ENCODE results near the gene TUSC2. TPM values are rescaled to one million over a fixed set of nuclear protein-coding genes. Genes with fewer than 3 reads are reported as not detected.

Gene TUSC2
- total and polyA plus RNA-seq, 2 of the 13 experiments (the other 11 are each of a cell fraction or from before 2014, with no cell fraction given) = 36.7 to 39.1 TPM

GRCh38 chr3:50321336-50322114 is 6.5 kb downstream of the TUSC2 start (continued):
- TF ChIP-seq RARG (CRISPR knock-in tag; IDR thresholded peaks at IDR 0.05; ENCODE audit: low read depth) (no peak), ZNF577 (CRISPR knock-in tag; IDR thresholded peaks at IDR 0.05; ENCODE audit: borderline replicate concordance, low read depth) (no peak), U2AF2 (IDR thresholded peaks at IDR 0.05; ENCODE audit: low read depth, low read length) (no peak), ZMYM2 (CRISPR knock-in tag; IDR thresholded peaks at IDR 0.05) (peak; percentile 59; the same call in 1 of the 2 replicates), ZNF530 (CRISPR knock-in tag; IDR thresholded peaks at IDR 0.05; ENCODE audit: low read depth) (no peak), ATM (IDR thresholded peaks at IDR 0.05; ENCODE audit: borderline replicate concordance) (no peak), ZNF230 (CRISPR knock-in tag; IDR thresholded peaks at IDR 0.05) (no peak), ATF7-NPFF (CRISPR knock-in tag; IDR thresholded peaks at IDR 0.05; ENCODE audit: low read depth) (peak; percentile 56; the same call in 1 of the 2 replicates), ZNF468 (CRISPR knock-in tag; IDR thresholded peaks at IDR 0.05) (no peak), TGIF2 (CRISPR knock-in tag; IDR thresholded peaks at IDR 0.05) (no peak), ZNF142 (CRISPR knock-in tag; IDR thresholded peaks at IDR 0.05) (no peak), ZNF672 (CRISPR knock-in tag; IDR thresholded peaks at IDR 0.05) (no peak)
- TF ChIP-seq, protein P1, sequence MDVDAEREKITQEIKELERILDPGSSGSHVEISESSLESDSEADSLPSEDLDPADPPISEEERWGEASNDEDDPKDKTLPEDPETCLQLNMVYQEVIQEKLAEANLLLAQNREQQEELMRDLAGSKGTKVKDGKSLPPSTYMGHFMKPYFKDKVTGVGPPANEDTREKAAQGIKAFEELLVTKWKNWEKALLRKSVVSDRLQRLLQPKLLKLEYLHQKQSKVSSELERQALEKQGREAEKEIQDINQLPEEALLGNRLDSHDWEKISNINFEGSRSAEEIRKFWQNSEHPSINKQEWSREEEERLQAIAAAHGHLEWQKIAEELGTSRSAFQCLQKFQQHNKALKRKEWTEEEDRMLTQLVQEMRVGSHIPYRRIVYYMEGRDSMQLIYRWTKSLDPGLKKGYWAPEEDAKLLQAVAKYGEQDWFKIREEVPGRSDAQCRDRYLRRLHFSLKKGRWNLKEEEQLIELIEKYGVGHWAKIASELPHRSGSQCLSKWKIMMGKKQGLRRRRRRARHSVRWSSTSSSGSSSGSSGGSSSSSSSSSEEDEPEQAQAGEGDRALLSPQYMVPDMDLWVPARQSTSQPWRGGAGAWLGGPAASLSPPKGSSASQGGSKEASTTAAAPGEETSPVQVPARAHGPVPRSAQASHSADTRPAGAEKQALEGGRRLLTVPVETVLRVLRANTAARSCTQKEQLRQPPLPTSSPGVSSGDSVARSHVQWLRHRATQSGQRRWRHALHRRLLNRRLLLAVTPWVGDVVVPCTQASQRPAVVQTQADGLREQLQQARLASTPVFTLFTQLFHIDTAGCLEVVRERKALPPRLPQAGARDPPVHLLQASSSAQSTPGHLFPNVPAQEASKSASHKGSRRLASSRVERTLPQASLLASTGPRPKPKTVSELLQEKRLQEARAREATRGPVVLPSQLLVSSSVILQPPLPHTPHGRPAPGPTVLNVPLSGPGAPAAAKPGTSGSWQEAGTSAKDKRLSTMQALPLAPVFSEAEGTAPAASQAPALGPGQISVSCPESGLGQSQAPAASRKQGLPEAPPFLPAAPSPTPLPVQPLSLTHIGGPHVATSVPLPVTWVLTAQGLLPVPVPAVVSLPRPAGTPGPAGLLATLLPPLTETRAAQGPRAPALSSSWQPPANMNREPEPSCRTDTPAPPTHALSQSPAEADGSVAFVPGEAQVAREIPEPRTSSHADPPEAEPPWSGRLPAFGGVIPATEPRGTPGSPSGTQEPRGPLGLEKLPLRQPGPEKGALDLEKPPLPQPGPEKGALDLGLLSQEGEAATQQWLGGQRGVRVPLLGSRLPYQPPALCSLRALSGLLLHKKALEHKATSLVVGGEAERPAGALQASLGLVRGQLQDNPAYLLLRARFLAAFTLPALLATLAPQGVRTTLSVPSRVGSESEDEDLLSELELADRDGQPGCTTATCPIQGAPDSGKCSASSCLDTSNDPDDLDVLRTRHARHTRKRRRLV (CRISPR knock-in tag; IDR thresholded peaks at IDR 0.05) = no peak
- TF ChIP-seq, protein P2, sequence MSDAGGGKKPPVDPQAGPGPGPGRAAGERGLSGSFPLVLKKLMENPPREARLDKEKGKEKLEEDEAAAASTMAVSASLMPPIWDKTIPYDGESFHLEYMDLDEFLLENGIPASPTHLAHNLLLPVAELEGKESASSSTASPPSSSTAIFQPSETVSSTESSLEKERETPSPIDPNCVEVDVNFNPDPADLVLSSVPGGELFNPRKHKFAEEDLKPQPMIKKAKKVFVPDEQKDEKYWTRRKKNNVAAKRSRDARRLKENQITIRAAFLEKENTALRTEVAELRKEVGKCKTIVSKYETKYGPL (CRISPR knock-in tag; IDR thresholded peaks at IDR 0.05) = no peak
- TF ChIP-seq, protein P3, sequence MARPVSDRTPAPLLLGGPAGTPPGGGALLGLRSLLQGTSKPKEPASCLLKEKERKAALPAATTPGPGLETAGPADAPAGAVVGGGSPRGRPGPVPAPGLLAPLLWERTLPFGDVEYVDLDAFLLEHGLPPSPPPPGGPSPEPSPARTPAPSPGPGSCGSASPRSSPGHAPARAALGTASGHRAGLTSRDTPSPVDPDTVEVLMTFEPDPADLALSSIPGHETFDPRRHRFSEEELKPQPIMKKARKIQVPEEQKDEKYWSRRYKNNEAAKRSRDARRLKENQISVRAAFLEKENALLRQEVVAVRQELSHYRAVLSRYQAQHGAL (CRISPR knock-in tag; IDR thresholded peaks at IDR 0.05; ENCODE audit: not compliant biosample characterization) = no peak
- TF ChIP-seq, protein P4, sequence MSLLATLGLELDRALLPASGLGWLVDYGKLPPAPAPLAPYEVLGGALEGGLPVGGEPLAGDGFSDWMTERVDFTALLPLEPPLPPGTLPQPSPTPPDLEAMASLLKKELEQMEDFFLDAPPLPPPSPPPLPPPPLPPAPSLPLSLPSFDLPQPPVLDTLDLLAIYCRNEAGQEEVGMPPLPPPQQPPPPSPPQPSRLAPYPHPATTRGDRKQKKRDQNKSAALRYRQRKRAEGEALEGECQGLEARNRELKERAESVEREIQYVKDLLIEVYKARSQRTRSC (CRISPR knock-in tag; IDR thresholded peaks at IDR 0.05; ENCODE audit: low read depth) = no peak

All from HepG2 (cell line).